Measurements from ENCODE around the gene MARK3.

The MARK3 gene

DNA sequence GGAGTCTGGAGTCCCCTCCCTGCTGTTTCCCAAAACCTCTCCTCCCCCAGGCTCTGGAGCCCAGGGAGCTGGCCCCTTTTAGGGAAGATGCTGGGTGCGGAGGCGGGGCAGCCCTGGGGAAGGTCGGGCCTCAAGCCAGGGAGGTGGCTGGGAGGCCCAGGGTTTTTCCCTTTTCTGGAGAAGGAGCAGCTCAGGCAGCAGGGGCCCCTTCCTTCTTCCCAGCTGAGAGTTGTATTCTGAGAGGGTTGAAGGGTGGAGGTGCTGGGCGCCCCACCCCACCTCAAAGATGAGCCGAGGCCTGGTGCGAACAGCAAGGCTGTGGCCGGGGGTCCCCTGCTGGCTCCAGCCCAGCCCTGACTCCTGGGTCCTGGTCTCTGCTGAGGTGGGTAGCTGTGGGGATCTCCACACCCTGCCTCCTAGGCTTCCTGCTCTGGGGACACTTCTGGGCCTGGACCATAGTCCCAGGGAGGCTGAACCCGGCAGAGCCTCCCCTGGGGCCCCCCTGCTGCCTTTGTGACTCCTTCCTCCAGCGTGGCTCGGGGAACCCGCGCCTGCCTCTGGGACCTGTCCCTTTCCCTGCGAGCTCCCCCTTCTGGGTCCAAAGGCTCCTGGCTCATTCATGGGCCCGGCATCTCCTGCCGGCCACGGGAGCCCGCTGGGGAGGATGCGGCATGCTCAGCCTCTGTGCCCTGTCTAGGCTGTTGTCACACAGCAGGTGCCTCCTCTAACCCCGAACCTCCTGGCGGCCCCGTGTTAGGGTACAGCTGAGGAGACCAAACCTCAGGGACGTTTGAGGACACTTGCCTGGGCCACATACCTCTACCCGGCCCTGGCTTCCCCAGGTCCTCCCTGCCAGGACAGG is 148.2 kb downstream of the MARK3 start:
- POLR2A ChIA-PET: no interaction called here
- CTCF ChIA-PET: interaction anchor here (0.9 to 7.2 kb wide), 5 partner anchors 13 to 33 kb away, joined by 3 to 69 read pairs (median 7); no protein-coding TSS in a partner anchor

DNA sequence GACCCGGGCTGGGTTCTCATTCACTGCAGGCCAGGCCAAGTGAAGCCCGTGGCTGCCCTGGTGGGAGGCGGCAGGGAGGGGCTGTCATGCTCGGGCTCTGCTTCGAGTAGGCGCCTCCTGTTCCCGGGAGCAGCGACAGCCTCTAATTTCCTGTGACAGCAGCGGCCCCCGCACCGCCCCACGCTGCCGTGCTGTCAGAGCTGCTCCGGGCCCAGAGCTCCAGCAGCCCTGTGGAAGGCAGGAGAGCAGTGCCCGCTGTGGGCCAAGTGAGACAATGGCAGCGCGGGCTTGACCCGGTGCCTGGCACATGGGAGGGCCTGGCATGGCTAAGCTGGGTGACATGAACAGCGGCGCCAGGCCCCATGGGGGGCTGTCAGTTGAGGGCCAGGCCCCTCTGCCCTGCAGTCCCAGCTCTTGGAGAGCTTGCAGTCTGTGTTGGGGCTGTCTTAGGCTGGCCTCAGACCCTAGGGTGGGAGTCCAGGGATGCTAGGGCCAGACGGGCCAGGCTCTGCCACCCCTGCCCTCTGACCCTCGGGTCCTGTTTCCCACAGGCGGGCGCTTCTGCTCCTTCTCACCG is 148.9 kb downstream of the MARK3 start:
- ChIA-PET CTCF (interaction anchor here (0.9 to 2.8 kb wide), 4 partner anchors 9 to 34 kb away, joined by 3 to 12 read pairs (median 5); no protein-coding TSS in a partner anchor), POLR2A (no interaction called here)
- TF ChIP-seq, protein P1, sequence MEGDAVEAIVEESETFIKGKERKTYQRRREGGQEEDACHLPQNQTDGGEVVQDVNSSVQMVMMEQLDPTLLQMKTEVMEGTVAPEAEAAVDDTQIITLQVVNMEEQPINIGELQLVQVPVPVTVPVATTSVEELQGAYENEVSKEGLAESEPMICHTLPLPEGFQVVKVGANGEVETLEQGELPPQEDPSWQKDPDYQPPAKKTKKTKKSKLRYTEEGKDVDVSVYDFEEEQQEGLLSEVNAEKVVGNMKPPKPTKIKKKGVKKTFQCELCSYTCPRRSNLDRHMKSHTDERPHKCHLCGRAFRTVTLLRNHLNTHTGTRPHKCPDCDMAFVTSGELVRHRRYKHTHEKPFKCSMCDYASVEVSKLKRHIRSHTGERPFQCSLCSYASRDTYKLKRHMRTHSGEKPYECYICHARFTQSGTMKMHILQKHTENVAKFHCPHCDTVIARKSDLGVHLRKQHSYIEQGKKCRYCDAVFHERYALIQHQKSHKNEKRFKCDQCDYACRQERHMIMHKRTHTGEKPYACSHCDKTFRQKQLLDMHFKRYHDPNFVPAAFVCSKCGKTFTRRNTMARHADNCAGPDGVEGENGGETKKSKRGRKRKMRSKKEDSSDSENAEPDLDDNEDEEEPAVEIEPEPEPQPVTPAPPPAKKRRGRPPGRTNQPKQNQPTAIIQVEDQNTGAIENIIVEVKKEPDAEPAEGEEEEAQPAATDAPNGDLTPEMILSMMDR (IDR thresholded peaks at IDR 0.05; ENCODE audit: control extremely low read depth, extremely low read depth, low read depth, missing control alignments): no peak
- no peak for DNase-seq (ENCODE audit: extremely low spot score)

More for the DNA sequence above, 148.2 kb downstream of the MARK3 start:
- no peak for DNase-seq (ENCODE audit: extremely low spot score)
- TF ChIP-seq, protein P1 (IDR thresholded peaks at IDR 0.05; ENCODE audit: control extremely low read depth, extremely low read depth, low read depth, missing control alignments): no peak

DNA sequence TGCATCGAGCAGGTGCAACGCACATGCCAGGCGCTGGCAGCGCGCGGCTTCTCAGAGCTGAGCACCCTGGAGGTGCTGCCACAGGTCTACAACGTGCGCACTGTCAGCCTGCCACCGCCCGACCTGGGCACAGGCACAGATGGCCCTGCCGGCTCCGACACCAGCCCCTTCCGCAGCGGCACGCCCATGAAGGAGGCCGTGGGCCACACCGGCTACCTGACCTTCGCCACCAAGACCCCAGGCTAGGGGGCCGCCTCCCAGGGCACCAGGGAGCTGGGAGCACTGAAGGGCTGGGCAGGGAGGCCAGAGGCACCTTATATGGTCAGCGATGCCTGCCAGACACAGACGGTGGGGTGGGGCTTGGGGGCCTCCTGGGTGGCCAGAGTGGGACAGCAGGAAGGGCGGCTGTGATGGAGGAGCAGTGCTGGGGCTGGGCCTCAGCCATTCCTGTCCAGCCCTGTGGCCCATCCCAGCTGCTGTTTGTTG is 149.4 kb downstream of the MARK3 start:
- TF ChIP-seq, protein P1 (IDR thresholded peaks at IDR 0.05; ENCODE audit: control extremely low read depth, extremely low read depth, low read depth, missing control alignments): no peak
- DNase-seq (ENCODE audit: extremely low spot score): no peak
- CTCF ChIA-PET: interaction anchor here (1.3 to 2.8 kb wide), 3 partner anchors 9 to 35 kb away, joined by 4 to 12 read pairs (median 6); no protein-coding TSS in a partner anchor
- POLR2A ChIA-PET: no interaction called here

DNA sequence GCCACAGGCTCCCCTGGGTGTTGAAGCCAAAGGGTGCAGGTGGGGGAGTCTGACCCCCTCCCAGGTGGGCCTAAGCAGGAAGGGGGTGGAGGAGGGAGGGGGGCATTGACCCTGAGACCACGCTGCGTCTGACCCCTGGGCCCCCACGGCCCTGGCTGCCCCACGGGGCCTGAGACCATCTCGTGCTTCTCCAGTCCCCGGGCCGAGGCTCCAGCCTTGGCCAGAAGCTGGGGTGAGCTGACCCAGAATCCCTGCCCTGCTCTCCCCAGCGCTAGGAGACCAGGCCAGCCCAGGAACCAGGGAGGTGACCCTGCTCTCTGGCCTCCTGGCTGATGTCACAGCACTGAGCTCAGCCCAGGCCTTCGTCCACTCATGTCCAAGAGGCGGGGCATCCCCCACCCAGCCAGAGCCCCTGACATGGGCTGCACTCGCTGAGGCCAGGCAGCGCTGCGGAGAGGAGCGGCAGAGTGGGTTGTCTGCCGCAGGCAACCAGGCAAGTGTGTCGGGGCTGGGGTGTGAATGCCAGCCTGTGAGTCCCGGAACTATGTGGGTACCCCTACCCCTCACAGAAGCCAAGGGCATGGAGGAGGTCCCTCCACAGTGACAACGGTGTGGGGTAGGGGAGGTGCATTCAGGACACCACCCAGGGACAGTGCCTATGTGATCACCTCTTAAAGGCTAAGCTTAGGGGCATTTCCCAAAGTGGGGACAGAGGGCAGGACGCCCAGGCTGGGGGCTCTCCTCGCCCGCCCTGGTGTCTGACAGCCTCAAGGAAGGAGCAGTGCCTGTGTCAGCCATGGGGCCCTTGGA is 150.1 kb downstream of the MARK3 start:
- DNase-seq (ENCODE audit: extremely low spot score): no peak
- TF ChIP-seq, protein P1 (IDR thresholded peaks at IDR 0.05; ENCODE audit: control extremely low read depth, extremely low read depth, low read depth, missing control alignments): no peak
- ChIA-PET CTCF (interaction anchor here (1.3 to 4.2 kb wide), 5 partner anchors 8 to 35 kb away, joined by 4 to 19 read pairs (median 6); no protein-coding TSS in a partner anchor), POLR2A (no interaction called here)

DNA sequence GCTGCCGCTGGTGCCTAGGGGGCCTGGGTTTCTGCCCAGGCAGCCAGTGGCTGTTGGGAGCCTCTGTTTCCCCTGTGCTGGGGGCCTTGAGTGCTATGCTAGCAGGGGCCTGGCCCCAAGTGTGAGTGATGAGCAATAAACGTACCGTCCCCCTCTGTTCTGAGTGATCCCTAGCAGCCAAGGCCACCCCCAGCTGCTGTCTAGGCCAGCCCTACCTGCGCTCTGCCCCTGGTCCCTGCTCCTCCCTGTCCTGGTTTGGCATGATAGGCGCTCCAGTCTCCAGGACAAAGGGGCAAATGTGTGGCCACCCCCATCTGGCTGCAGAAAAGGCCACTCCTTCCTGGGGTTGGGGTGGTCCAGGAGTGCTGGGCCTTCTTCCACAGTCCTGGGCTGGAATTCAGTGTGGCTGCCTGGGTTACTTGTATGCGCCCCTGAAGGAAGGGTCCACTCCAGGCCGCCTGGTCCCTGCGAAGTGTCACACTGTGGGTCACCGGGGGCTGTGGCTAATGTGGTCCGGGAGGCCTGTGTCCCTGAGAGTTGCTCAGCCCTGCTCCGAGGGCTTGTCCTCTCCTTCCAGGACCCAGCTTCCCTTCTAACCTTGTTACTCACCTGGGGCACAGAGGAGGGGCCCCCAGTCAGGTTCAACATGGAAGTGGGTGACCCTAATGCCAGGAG is 150.8 kb downstream of the MARK3 start:
- no peak for DNase-seq (ENCODE audit: extremely low spot score)
- TF ChIP-seq, protein P1 (IDR thresholded peaks at IDR 0.05; ENCODE audit: control extremely low read depth, extremely low read depth, low read depth, missing control alignments): no peak
- CTCF ChIA-PET: interaction anchor here (1.1 to 4.2 kb wide), 5 partner anchors 11 to 28 kb away, joined by 3 to 19 read pairs (median 4); no protein-coding TSS in a partner anchor
- POLR2A ChIA-PET: no interaction called here
